Right forelimb (tissue), 1 donor: ENCODE data around the gene PRRC2B.
"Not testable (repeated sequence)": the region's sequence is repeated elsewhere in the genome, so short reads cannot be mapped to it uniquely, and the experiment has no call there.

ENCODE experiments used
- DNase-seq: peaks from one replicate; pipeline ENCODE4 v3.0.0-alpha.2; 2018

PRRC2B gene

DNA sequence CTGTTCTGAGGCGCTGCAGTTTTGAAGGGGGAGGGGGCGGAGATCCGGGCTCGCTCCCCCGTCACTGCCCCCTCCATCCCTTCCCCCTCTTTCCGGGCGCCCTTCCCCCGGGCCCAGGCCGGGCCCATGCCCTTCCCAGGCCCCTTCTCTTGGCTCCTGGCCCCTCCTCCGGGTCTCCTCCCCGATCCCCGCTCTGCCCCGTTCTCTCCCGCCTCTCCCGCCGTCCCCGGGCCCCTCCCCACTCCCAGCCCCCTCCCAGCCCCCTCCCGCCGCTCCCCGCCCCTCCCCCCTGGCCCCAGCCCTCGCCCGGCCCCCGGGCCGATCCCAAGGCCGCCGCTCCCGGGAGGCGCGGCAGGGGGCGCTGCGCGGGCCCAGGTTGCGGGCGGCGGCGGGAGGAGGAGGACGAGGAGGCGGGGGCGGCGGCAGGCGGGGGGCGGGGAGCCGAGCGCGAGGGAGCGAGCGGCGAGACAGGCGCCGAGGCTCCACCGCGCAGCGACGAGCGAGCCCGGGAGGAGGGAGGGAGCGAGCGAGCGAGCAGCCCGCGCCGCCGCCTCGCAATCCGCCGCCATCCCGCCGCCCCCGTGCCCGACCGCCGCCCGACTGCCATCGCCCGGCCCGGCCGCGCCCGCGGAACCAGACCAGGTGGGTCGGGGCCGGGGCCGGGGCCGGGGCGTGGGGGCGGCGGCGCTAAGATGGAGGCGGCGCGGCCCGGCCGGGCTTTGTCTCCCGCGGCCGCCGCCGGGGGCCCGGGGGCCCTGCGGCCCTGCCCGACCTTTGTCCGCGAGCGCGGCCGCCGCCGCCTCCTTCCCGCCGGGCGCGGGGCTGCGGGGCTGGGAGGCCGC, at the start of gene PRRC2B:
Gene PRRC2B (plus strand): TSS at position 465 of the 842 bp plus-strand sequence. CDS start 36,059 bp downstream, outside the sequence.
- peak; percentile 94 for DNase-seq

GRCh38 chr9:131344931-131345535, 48.9 kb upstream of the PRRC2B start:
- not testable (repeated sequence) for DNase-seq

DNA sequence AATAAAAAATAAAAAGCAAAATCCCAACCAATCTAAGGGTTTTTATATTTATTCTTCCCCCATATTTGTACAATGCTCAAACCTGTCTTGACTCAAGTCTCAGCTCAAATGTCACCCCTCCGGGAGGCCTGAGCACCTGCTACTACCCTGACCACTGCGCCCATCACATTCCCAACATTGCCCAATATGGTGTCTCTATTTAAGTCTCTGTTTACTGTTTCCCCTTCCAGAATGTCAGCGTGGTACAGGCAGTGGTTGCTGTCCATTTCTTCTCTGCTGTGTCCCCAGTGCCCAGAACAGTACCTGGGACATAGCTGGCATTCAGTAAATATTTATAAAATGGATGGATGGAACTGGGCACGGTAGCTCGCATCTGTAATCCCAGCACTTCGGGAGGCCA, 47.3 kb upstream of the PRRC2B start:
- DNase-seq = no peak

- no peak for DNase-seq
Measured at GRCh38 chr9:131347376-131348020, 46.4 kb upstream of the PRRC2B start.

DNA sequence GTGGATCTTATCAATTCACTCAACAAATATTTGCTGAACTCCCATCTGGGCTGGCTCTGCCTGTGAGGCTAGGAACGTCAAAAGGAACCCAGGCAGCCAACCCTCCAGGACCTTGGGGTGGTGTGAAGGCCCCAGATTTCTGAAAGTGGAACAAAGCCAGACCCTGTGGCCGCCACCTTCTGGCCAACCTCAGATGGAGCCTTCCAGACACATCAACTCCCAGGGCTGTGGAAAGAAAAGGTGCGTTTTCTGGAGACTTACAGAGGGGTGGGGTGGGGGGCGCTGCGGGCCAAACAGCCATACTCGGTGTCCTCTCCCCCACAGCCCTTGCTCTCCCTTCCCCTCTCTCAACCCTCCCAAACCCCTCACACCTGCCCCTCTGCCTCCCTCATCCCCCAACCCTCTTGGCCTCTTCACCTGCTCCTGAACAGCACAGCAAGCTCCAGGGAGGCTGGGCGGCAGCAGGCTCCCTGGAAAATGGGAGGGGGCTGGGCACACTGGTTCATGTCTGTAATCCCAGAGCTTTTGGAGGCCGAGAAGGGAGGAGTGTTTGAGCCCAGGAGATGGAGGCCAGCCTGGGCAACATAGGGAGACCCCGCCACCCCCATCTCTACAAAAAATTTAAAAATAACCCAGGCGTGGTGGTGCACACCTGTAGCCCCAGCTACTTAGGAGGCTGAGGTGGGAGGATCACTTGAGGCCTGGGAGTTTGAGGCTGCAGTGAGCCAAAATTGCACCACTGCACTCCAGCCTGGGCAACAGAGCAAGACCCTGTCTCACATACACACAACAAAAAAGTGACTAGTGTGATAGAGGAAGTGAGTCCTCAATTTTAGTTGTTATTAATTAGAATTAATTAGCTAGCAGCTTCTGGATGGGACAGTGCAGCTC, 45.0 kb upstream of the PRRC2B start:
- DNase-seq = no peak

- DNase-seq = no peak
Measured at GRCh38 chr9:131349522-131349880, 44.4 kb upstream of the PRRC2B start.

DNA sequence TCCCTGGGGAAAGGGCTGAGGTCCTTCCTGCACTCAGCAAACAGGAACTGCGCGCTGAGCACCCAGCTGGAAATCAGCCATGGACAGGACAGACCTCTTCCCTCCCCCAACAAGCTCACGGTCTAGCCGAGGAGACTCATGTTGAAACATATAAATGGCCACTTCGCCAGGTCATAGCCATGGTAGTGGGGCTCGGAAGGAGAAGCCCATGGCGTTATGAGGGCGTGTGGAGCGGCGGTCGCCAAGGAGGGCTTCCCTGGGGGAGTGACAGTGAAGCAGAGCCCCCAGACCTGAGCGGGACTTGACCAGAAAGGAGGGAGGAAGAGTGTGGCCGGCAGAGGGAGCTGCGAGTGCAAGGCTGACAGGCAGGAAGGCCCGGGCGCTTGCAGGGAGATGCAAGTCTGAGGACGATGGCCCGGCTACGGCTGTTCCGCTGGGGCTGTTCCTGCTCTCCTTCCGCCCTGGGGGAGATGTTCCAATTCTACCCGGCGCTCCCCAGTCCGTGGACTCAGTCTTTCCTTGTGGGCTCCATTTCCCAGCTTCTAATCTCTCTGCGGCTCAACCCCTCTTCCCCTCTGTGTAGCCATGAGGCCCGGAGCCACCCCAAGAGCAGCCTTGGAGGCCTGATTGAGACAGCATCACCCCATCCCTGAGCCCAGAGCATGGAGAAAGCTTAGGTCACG, 43.9 kb upstream of the PRRC2B start:
- DNase-seq = peak; percentile 90

DNA sequence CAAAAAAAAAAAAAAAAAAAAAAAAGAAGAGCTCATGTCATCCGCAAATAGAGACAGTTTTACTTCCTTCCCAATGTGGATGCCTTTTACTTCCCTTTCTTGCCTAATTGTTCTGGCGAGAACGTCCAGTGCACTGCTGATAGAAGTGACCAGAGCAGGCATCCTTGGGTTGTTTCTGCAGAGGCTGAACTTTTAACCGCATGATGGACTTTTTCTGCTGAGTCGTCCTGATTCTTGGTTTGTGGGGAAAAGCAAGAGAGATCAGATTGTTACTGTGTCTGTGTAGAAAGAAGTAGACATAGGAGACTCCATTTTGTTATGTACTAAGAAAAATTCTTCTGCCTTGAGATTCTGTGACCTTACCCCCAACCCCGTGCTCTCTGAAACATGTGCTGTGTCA, 37.4 kb upstream of the PRRC2B start:
- not testable (repeated sequence) for DNase-seq

GRCh38 chr9:131358556-131358955, 35.3 kb upstream of the PRRC2B start:
- DNase-seq = no peak

DNA sequence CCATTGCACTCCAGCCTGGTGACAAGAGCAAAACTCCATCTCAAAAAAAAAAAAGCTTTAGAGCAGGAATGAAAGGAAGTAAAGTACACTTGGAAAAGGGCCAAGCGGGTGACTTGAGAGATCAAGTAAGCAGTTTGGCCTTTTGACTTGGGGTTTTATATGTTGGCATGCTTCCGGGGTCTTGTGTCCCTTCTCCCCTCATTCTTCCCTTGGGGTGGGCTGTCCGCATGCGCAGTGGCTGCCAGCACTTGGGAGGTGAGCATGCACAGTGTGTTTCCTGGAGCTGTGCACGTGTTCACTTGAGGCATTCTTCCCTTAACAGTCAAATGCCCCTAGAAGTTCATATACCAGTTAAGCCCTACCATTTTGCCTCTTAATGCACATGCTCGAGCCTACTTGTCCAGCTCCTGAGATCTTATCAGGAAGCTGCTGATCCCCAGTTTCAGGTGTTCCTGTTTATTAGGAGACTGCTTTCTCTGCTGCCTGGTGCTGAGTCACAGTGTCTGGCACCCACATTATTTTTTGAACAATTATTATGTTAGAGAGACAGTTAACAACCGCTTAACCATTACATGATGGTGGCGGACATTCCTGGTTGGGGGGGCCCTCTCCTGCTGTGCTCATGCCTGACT, 32.6 kb upstream of the PRRC2B start:
- DNase-seq = no peak

DNA sequence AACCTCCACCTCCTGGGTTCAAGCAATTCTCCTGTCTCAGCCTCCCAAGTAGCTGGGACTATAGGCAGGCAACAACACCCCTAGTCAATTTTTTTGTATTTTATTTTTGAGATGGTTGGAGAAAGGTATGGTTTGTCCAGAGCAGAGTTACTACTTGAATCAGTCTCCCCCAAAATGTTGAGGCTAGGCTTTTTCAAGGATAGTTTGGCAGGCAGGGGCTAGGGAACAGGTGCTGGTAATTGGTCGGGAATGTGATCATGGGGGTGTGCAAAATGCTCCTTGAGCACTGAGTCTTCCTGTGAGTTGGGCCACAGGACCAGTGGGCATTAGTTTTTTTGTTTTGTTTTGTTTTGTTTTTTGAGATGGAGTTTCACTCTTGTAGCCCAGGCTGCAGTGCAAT, 28.3 kb upstream of the PRRC2B start:
- DNase-seq = no peak

- DNase-seq = peak; percentile 59
Measured at GRCh38 chr9:131366761-131367401, 27.0 kb upstream of the PRRC2B start.

- no peak for DNase-seq
Measured at GRCh38 chr9:131367450-131367849, 26.4 kb upstream of the PRRC2B start.

DNA sequence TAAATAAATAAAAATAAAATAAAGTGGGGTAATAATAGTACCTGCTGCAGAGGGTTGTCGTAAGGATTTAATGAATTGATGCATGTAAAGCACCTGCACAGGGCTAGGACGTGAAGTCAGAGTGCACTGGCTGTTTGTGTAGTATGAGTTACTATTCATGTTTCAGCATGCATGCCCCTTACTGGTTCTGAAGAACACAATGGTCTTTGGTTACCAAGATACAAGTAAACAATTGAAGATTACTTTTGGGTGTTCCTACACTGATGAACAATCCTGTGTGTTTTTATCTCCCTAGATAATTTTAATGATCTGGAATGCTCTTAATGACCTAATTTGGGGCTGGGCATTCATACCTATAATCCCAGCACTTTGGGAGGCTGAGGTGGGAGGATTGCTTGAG, 23.2 kb upstream of the PRRC2B start:
- no peak for DNase-seq

DNA sequence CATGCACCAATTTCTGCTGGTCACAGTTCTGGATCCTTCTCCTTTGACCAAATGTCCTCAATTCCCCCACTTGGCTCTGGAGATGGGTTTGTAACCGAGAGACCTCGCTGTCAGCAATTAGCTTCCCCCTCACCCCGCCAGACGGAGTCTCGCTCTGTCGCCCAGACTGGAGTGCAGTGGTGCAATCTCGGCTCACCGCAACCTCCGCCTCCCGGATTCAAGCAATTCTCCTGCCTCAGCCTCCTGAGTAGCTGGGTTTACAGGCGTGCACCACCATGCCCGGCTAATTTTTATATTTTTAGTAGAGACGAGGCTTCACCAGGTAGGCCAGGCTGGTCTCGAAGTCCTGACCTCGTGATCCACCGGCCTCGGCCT, 21.3 kb upstream of the PRRC2B start:
- DNase-seq = not testable (repeated sequence)

DNA sequence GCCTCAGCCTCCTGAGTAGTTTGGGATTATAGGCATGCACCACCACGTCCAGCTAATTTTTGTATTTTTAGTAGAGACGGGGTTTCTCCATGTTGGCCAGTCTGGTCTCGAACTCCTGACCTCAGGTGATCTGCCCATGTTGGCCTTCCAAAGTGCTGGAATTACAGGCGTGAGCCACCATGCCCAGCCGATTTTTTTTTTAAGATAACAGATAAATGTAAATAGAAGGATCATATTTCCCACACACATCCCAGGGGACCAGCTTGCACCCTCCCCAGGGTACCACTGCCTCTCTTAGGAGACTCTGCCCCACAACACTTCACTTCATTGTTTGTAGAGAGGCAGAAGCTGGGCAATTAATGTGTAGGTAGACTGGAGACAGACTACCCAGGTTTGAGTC, 19.2 kb upstream of the PRRC2B start:
- DNase-seq = not testable (repeated sequence)

- no peak for DNase-seq
Measured at GRCh38 chr9:131379056-131379455, 14.8 kb upstream of the PRRC2B start.

- peak; percentile 79 for DNase-seq
Measured at GRCh38 chr9:131382850-131383729, 10.8 kb upstream of the PRRC2B start.

DNA sequence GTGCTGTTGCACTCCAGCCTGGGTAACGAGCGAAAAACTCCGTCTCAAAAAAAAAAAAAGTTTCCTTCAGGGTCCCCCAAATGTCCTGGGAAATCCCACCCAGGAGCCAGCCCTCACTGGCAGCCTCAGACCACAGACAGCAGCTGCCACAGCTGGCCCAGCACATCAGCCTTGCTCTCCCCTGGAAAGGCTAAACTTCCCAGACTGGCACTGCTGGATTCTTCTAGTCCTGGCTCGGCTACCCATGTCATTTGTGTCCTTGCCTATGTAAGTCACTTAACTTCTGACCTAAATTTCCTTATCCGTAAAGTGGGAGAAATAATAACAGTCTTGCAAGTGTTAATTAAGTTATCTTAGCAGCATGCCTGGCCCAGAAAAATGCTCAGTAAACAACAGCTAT, 8.6 kb upstream of the PRRC2B start:
- DNase-seq = no peak

DNA sequence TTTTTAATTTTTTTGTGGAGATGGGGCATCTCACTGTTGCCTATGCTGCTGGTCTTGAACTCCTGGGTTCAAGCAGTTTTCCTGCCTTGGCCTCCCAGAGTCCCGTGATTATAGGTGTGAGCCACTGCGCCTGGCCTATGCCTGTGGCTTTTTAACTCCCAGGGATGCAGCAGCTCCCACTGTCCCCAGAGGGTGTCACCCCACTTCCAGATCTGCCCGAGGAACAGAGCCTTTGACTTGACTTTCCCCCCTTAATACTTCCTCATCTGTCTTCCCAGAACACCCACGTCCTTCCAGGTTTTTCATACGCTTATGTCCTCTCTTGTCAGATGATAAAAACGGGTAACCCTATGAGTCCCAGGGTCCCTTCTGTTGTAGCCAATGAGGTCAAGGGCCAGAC, 7.6 kb upstream of the PRRC2B start:
- DNase-seq = no peak
